ENCODE data around the gene TANC2.

The TANC2 gene

GRCh38 chr17:62933501-62934385, 32.3 kb upstream of the TANC2 start:
- H3K27me3 ChIP-seq (ENCODE audit: low read depth, low read length) = no peaks in the 10 kb centered on the region
- H3K9me3 ChIP-seq (ENCODE audit: control insufficient read depth in 1 of 2, low read length in 2 of 2) = peaks cover 0 to 5% of the 10 kb centered on the region in 2 donors
- H3K27ac ChIP-seq (ENCODE audit: low read length) = no peak overlapping the region
- no peaks in the 10 kb centered on the region for H3K4me1 ChIP-seq (ENCODE audit: control insufficient read depth in 1 of 2, insufficient read depth in 2 of 2, low read length in 2 of 2)
- no peak overlapping the region for H3K4me3 ChIP-seq (ENCODE audit: low read depth in 1 of 2, low read length in 2 of 2)
- H3K36me3 ChIP-seq (ENCODE audit: control insufficient read depth in 1 of 2, insufficient read depth in 2 of 2, low read length in 2 of 2) = no peaks in the 10 kb centered on the region

DNA sequence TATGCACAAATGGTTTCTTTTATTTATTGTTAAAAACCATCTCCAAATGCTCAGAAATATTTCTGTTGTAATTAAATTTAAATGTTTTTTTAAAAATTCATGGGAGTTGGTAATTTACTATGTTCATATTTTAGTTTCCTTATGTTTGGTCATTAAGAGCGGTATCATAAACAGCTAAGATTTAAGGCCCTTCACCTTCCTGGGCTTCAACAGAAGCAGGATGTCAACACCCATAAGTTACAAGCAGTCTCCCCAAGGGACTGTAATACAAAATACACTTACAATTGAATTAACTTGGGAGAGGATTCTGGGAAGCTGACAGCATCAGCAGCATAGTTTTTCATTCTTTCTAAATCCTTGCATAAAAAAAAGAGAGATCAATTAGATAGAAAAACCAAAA, 30.9 kb upstream of the TANC2 start:
- peaks cover 0 to 8% of the 10 kb centered on the region in 2 donors for H3K9me3 ChIP-seq (ENCODE audit: control insufficient read depth in 1 of 2, low read length in 2 of 2)

GRCh38 chr17:62935523-62935922, 30.5 kb upstream of the TANC2 start:
- H3K4me3 ChIP-seq (ENCODE audit: low read depth in 1 of 2, low read length in 2 of 2) = no peak overlapping the region
- H3K27me3 ChIP-seq (ENCODE audit: low read depth, low read length) = no peaks in the 10 kb centered on the region
- H3K4me1 ChIP-seq (ENCODE audit: control insufficient read depth in 1 of 2, insufficient read depth in 2 of 2, low read length in 2 of 2) = no peaks in the 10 kb centered on the region
- no peak overlapping the region for H3K27ac ChIP-seq (ENCODE audit: low read length)
- H3K36me3 ChIP-seq (ENCODE audit: control insufficient read depth in 1 of 2, insufficient read depth in 2 of 2, low read length in 2 of 2) = no peaks in the 10 kb centered on the region
- peaks cover 0 to 8% of the 10 kb centered on the region in 2 donors for H3K9me3 ChIP-seq (ENCODE audit: control insufficient read depth in 1 of 2, low read length in 2 of 2)

More for the DNA sequence above, 30.9 kb upstream of the TANC2 start:
- Histone ChIP-seq H3K4me1 (ENCODE audit: control insufficient read depth in 1 of 2, insufficient read depth in 2 of 2, low read length in 2 of 2) (no peaks in the 10 kb centered on the region), H3K27me3 (ENCODE audit: low read depth, low read length) (no peaks in the 10 kb centered on the region), H3K36me3 (ENCODE audit: control insufficient read depth in 1 of 2, insufficient read depth in 2 of 2, low read length in 2 of 2) (no peaks in the 10 kb centered on the region), H3K4me3 (ENCODE audit: low read depth in 1 of 2, low read length in 2 of 2) (no peak overlapping the region), H3K27ac (ENCODE audit: low read length) (no peak overlapping the region)

GRCh38 chr17:62937606-62938005, 28.4 kb upstream of the TANC2 start:
- Histone ChIP-seq H3K36me3 (ENCODE audit: control insufficient read depth in 1 of 2, insufficient read depth in 2 of 2, low read length in 2 of 2) (no peaks in the 10 kb centered on the region), H3K27ac (ENCODE audit: low read length) (no peak overlapping the region), H3K27me3 (ENCODE audit: low read depth, low read length) (no peaks in the 10 kb centered on the region), H3K4me3 (ENCODE audit: low read depth in 1 of 2, low read length in 2 of 2) (no peak overlapping the region), H3K9me3 (ENCODE audit: control insufficient read depth in 1 of 2, low read length in 2 of 2) (peaks cover 4 to 8% of the 10 kb centered on the region in 2 donors), H3K4me1 (ENCODE audit: control insufficient read depth in 1 of 2, insufficient read depth in 2 of 2, low read length in 2 of 2) (no peaks in the 10 kb centered on the region)

GRCh38 chr17:62941358-62941991, 24.6 kb upstream of the TANC2 start:
- H3K4me1 ChIP-seq (ENCODE audit: control insufficient read depth in 1 of 2, insufficient read depth in 2 of 2, low read length in 2 of 2) = no peaks in the 10 kb centered on the region
- H3K27ac ChIP-seq (ENCODE audit: low read length) = no peak overlapping the region

GRCh38 chr17:62948370-62948769, 17.7 kb upstream of the TANC2 start:
- H3K36me3 ChIP-seq (ENCODE audit: control insufficient read depth in 1 of 2, insufficient read depth in 2 of 2, low read length in 2 of 2) = no peaks in the 10 kb centered on the region
- no peaks in the 10 kb centered on the region for H3K4me1 ChIP-seq (ENCODE audit: control insufficient read depth in 1 of 2, insufficient read depth in 2 of 2, low read length in 2 of 2)
- no peaks in the 10 kb centered on the region for H3K27me3 ChIP-seq (ENCODE audit: low read depth, low read length)
- H3K4me3 ChIP-seq (ENCODE audit: low read depth in 1 of 2, low read length in 2 of 2) = no peak overlapping the region
- H3K9me3 ChIP-seq (ENCODE audit: control insufficient read depth in 1 of 2, low read length in 2 of 2) = peaks cover 0 to 10% of the 10 kb centered on the region in 2 donors
- no peak overlapping the region for H3K27ac ChIP-seq (ENCODE audit: low read length)

More at GRCh38 chr17:62941358-62941991, 24.6 kb upstream of the TANC2 start:
- Histone ChIP-seq H3K36me3 (ENCODE audit: control insufficient read depth in 1 of 2, insufficient read depth in 2 of 2, low read length in 2 of 2) (no peaks in the 10 kb centered on the region), H3K4me3 (ENCODE audit: low read depth in 1 of 2, low read length in 2 of 2) (no peak overlapping the region), H3K27me3 (ENCODE audit: low read depth, low read length) (no peaks in the 10 kb centered on the region), H3K9me3 (ENCODE audit: control insufficient read depth in 1 of 2, low read length in 2 of 2) (peaks cover 4 to 8% of the 10 kb centered on the region in 2 donors)

DNA sequence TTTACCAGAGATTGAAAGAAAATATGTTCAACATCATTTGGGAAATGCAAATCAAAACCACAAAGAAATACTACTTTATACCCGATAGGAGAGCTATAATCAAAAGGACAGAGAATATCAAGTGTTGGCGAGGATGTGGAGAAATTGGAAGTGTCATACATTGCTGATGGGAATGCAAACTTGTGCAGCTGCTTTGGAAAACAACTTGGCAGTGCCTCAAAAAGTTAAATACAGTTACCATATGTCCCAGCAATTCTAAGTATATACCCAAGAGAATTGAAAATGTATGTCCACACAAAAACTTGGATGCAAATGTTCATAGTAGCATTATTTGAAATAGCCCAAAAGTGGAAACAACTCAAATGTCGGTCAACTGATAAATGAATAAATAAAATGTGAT, 17.0 kb upstream of the TANC2 start:
- H3K4me1 ChIP-seq (ENCODE audit: control insufficient read depth in 1 of 2, insufficient read depth in 2 of 2, low read length in 2 of 2) = no peaks in the 10 kb centered on the region

DNA sequence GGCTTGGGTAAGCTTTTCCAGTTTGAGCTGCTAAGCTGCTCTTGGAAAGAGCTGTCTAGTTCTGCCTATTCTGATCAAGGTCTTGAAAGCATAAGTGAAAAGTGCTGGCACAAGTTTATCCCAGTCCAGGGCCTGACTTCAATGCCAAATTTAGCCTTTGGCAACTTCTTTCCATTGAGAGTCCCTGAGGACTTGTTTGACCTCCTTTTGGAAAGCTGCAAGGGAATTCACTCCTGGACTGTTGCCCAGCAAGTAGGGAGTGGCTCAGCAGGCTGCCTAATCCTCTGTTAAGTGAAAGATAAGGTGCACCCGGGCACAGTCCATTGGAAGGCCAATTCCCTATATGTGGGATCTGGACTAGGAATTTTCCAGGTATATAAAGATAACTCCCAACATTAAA, 16.0 kb upstream of the TANC2 start:
- Histone ChIP-seq H3K4me3 (ENCODE audit: low read depth in 1 of 2, low read length in 2 of 2) (no peak overlapping the region), H3K4me1 (ENCODE audit: control insufficient read depth in 1 of 2, insufficient read depth in 2 of 2, low read length in 2 of 2) (no peaks in the 10 kb centered on the region), H3K27ac (ENCODE audit: low read length) (no peak overlapping the region), H3K9me3 (ENCODE audit: control insufficient read depth in 1 of 2, low read length in 2 of 2) (peaks cover 0 to 10% of the 10 kb centered on the region in 2 donors), H3K36me3 (ENCODE audit: control insufficient read depth in 1 of 2, insufficient read depth in 2 of 2, low read length in 2 of 2) (no peaks in the 10 kb centered on the region), H3K27me3 (ENCODE audit: low read depth, low read length) (no peaks in the 10 kb centered on the region)

More for the DNA sequence above, 17.0 kb upstream of the TANC2 start:
- no peak overlapping the region for H3K4me3 ChIP-seq (ENCODE audit: low read depth in 1 of 2, low read length in 2 of 2)
- no peaks in the 10 kb centered on the region for H3K36me3 ChIP-seq (ENCODE audit: control insufficient read depth in 1 of 2, insufficient read depth in 2 of 2, low read length in 2 of 2)
- H3K9me3 ChIP-seq (ENCODE audit: control insufficient read depth in 1 of 2, low read length in 2 of 2) = peaks cover 0 to 10% of the 10 kb centered on the region in 2 donors
- H3K27me3 ChIP-seq (ENCODE audit: low read depth, low read length) = no peaks in the 10 kb centered on the region
- no peak overlapping the region for H3K27ac ChIP-seq (ENCODE audit: low read length)

DNA sequence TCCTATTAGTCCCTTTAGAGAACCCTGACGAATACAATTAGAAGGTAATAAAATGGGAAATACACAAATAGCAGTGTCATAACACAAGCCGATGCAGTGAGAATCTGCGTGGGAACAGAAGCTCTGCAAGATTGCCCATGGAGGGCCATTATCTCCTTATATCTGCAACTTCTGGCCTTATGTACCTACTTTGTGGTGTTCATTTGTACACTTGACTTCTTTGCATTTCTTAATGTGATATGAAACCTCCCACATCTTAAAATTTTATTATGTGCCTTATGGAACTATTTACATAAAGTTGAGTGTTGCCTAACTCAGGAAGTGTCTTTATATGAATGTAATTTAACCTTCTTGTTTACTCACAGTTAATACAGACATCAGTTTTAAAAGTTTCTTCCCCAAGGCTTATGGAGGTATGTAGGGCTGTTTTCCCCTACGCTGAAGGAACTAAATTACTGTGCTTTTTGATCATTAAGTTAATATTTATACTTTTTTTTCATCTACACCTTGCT, 10.1 kb upstream of the TANC2 start:
- H3K4me3 ChIP-seq (ENCODE audit: low read depth in 1 of 2, low read length in 2 of 2) = no peak overlapping the region
- H3K27me3 ChIP-seq (ENCODE audit: low read depth, low read length) = no peaks in the 10 kb centered on the region
- no peaks in the 10 kb centered on the region for H3K9me3 ChIP-seq (ENCODE audit: control insufficient read depth in 1 of 2, low read length in 2 of 2)
- H3K36me3 ChIP-seq (ENCODE audit: control insufficient read depth in 1 of 2, insufficient read depth in 2 of 2, low read length in 2 of 2) = no peaks in the 10 kb centered on the region
- H3K27ac ChIP-seq (ENCODE audit: low read length) = no peak overlapping the region
- H3K4me1 ChIP-seq (ENCODE audit: control insufficient read depth in 1 of 2, insufficient read depth in 2 of 2, low read length in 2 of 2) = no peaks in the 10 kb centered on the region

- no peaks in the 10 kb centered on the region for H3K36me3 ChIP-seq (ENCODE audit: control insufficient read depth in 1 of 2, insufficient read depth in 2 of 2, low read length in 2 of 2)
- no peak overlapping the region for H3K4me3 ChIP-seq (ENCODE audit: low read depth in 1 of 2, low read length in 2 of 2)
- H3K27me3 ChIP-seq (ENCODE audit: low read depth, low read length) = no peaks in the 10 kb centered on the region
- peaks cover 8% of the 10 kb centered on the region in 2 donors for H3K4me1 ChIP-seq (ENCODE audit: control insufficient read depth in 1 of 2, insufficient read depth in 2 of 2, low read length in 2 of 2)
- H3K27ac ChIP-seq (ENCODE audit: low read length) = no peak overlapping the region
- no peaks in the 10 kb centered on the region for H3K9me3 ChIP-seq (ENCODE audit: control insufficient read depth in 1 of 2, low read length in 2 of 2)
These were observed 2.7 kb upstream of the TANC2 start for GRCh38 chr17:62963296-62963695.

GRCh38 chr17:62964506-62964905, 1.5 kb upstream of the TANC2 start:
- Histone ChIP-seq H3K4me1 (ENCODE audit: control insufficient read depth in 1 of 2, insufficient read depth in 2 of 2, low read length in 2 of 2) (peaks cover 8% of the 10 kb centered on the region in 2 donors), H3K36me3 (ENCODE audit: control insufficient read depth in 1 of 2, insufficient read depth in 2 of 2, low read length in 2 of 2) (no peaks in the 10 kb centered on the region), H3K4me3 (ENCODE audit: low read depth in 1 of 2, low read length in 2 of 2) (no peak overlapping the region), H3K9me3 (ENCODE audit: control insufficient read depth in 1 of 2, low read length in 2 of 2) (no peaks in the 10 kb centered on the region), H3K27me3 (ENCODE audit: low read depth, low read length) (no peaks in the 10 kb centered on the region), H3K27ac (ENCODE audit: low read length) (no peak overlapping the region)
